ENCODE measurements around the gene CCNE1.

DNA sequence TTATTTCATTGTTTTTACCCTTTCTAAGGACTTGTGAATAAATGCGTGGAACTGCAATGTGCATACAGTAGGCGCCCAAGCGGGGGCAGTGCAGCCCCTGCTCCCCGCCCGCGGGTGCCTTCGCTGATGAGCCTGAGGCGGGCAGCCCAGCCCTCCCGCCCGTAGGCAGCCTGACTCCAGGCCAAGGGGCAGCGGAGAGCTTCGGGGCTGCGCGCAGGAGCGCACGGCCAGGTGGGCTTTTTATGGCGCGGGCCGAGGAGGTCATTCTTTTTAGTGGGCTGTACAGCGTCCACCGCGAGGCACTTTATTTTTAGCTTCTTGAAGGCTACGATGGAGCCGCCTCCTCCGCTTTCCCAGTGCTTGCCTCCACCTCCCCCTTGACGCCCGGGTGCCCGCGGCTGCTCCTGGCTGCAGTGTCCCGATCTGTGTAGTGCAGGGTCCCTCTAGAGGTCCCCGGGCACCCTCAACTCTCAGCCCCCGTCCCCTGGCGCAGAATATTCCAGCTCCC lies 60.5 kb downstream of the CCNE1 start:
- TF ChIP-seq, protein P1, sequence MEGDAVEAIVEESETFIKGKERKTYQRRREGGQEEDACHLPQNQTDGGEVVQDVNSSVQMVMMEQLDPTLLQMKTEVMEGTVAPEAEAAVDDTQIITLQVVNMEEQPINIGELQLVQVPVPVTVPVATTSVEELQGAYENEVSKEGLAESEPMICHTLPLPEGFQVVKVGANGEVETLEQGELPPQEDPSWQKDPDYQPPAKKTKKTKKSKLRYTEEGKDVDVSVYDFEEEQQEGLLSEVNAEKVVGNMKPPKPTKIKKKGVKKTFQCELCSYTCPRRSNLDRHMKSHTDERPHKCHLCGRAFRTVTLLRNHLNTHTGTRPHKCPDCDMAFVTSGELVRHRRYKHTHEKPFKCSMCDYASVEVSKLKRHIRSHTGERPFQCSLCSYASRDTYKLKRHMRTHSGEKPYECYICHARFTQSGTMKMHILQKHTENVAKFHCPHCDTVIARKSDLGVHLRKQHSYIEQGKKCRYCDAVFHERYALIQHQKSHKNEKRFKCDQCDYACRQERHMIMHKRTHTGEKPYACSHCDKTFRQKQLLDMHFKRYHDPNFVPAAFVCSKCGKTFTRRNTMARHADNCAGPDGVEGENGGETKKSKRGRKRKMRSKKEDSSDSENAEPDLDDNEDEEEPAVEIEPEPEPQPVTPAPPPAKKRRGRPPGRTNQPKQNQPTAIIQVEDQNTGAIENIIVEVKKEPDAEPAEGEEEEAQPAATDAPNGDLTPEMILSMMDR (IDR thresholded peaks at IDR 0.05): no peak
- no peak for TF ChIP-seq POLR2A (IDR thresholded peaks at IDR 0.05)
